ENCODE measurements around the gene UGT1A4. TPM values are rescaled to one million over a fixed set of nuclear protein-coding genes. Genes with fewer than 3 reads are reported as not detected.

Gene UGT1A4
- total RNA-seq, 2 experiments from 2014 or later, result not detected

DNA sequence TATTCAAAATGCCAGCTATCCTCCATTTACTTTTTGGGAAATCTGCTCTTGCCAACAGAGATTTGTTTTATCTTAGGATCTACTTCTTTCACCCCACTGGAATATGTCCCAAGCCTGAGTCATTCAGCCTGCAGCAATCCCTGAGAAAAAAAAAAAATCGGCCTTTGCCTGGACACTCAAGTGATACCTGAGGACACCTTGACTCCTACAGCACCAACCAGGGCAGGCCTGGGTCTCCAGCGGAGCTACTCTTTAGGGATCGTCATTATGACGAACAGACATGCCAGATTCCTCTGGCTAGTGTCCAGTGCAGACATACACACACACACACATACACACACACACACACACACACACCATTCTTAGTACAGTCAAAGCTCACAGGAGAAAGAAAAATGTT lies 28.1 kb upstream of the UGT1A4 start:
- no peaks in the 10 kb centered on the region for H3K36me3 Mint-ChIP-seq (ENCODE audit: low read depth)
- H3K27me3 Mint-ChIP-seq, result peaks cover under 1% of the 10 kb centered on the region
- intact Hi-C loops (cut with micrococcal nuclease), result no loop called here
- CTCF ChIA-PET, result no interaction called here
- no peaks in the 10 kb centered on the region for H3K4me1 Mint-ChIP-seq (ENCODE audit: low read depth)
- no peak for DNase-seq
- TF ChIP-seq CTCF (IDR thresholded peaks at IDR 0.05), result no peak
- no peaks in the 10 kb centered on the region for H3K9me3 Mint-ChIP-seq
- no peak overlapping the region for H3K27ac Mint-ChIP-seq
- ATAC-seq, result no peak
- no peak overlapping the region for H3K4me3 Mint-ChIP-seq
- POLR2A ChIA-PET, result interaction anchor here (0.6 kb wide), 1 partner anchor 182 kb away, joined by 3 read pairs; no protein-coding TSS in a partner anchor

DNA sequence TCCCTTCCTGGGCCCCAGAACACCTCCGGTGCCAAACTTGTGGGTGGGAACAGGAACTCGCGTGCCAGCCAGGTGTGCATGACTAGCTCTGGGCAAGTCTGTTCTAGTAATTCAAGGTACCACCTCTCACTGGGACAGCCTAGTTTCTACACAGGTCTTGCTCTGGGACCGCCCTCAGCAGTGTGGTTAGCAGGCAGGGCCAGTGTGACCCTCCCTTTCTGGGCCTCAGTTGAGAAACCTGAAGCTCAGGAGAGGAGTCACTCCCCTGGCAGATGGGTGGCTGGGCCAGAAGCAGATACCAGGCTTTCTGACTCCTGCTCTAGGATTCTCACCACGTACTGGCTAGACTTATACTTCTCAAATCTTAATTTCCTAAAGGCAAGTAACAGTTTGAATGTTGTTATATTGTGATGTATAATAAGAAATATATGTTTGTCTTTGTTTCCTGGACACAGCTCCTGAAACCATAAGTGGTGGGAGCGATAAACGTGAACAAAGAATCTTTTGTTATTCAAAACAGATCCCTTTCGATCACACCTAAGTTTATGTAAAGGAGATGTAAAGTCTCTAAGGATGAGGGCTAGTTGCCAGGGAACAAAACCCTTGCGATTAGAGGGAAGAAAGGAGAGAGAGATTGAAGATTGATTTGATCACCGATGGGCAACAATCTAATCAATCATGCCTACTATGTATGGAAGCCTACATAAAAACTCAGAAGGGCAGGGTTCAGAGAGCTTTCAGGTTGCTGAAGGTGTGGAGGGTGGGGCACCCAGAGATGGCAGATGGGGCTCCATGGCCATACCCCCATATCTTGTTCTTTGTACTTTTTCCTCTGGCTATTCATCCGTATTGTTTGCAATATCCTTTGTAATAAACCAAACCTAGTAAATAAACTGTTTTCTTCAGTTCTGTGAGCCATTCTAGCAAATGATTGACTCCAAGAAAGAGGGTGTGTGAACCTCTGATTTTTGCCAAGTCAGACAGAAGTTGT lies 26.8 kb upstream of the UGT1A4 start:
- ChIA-PET POLR2A (interaction anchor here (1.0 kb wide), 1 partner anchor 16 kb away, joined by 3 read pairs; no protein-coding TSS in a partner anchor), CTCF (interaction anchor here (0.6 kb wide), 1 partner anchor 20 kb away, joined by 3 read pairs; no protein-coding TSS in a partner anchor)
- Mint-ChIP-seq H3K4me3 (no peak overlapping the region), H3K9me3 (no peaks in the 10 kb centered on the region), H3K27me3 (peaks cover 4% of the 10 kb centered on the region), H3K27ac (no peak overlapping the region), H3K36me3 (ENCODE audit: low read depth) (no peaks in the 10 kb centered on the region), H3K4me1 (ENCODE audit: low read depth) (no peaks in the 10 kb centered on the region)
- no peak for ATAC-seq
- DNase-seq, result no peak
- intact Hi-C loops (cut with micrococcal nuclease), result no loop called here
- no peak for TF ChIP-seq CTCF (IDR thresholded peaks at IDR 0.05)

DNA sequence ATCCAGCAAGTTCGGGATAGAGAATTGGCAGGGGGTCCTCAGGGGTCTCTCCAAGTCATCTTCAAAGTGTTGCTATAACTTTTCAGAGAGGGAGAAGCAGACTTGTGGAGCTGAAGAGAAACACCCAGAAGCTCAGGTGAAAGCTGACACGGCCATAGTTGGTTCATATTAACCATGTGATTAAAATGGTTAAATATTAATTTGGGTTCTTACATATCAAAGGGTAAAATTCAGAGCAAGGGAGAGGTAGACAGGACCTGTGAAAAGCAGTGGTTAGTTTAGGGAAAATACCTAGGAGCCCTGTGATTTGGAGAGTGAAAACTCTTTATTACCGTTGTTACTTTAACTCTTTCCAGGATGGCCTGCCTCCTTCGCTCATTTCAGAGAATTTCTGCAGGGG lies 25.9 kb upstream of the UGT1A4 start, which contains the start of gene UGT1A6:
Gene UGT1A6 (plus strand): TSS at position 243 of the 400 bp plus-strand sequence. CDS start 115 bp downstream, at position 358.
- Mint-ChIP-seq H3K27ac (no peak within 1 kb of the TSS), H3K4me1 (ENCODE audit: low read depth) (no peaks in the 10 kb centered on the region), H3K4me3 (no peak within 1 kb of the TSS), H3K27me3 (peaks cover 5% of the 10 kb centered on the region), H3K9me3 (no peaks in the 10 kb centered on the region), H3K36me3 (ENCODE audit: low read depth) (no peaks in the 10 kb centered on the region)
- ATAC-seq (no peak), DNase-seq (no peak)
- CTCF ChIA-PET, result no interaction called here
- TF ChIP-seq CTCF (IDR thresholded peaks at IDR 0.05), result no peak
- POLR2A ChIA-PET, result interaction anchor here (1.0 kb wide), 1 partner anchor 17 kb away, joined by 3 read pairs; no protein-coding TSS in a partner anchor
- intact Hi-C loops (cut with micrococcal nuclease), result no loop called here

DNA sequence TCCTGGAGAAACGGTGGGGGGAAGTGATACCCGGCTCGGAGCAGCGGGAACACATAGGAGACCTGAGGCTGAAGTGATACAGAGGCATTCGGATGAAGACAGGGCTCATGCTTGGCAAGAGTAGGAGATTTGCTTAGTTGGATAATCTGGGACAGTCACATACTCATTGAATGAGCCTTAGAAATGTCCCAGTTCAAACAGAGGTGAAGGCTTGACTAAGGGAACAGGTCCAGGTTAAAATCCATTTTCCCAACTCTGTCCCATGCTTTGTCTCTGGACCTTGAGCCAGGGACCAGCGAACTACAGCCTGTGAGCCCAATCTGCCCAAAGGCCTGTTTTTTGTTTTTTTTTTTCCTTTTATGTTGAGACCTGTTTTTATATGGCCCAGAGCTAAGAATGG lies 24.6 kb upstream of the UGT1A4 start:
- Mint-ChIP-seq H3K4me3 (no peak overlapping the region), H3K36me3 (ENCODE audit: low read depth) (no peaks in the 10 kb centered on the region), H3K27ac (no peak overlapping the region), H3K4me1 (ENCODE audit: low read depth) (no peaks in the 10 kb centered on the region), H3K27me3 (peaks cover 5% of the 10 kb centered on the region), H3K9me3 (no peaks in the 10 kb centered on the region)
- ATAC-seq, result no peak
- POLR2A ChIA-PET, result no interaction called here
- CTCF ChIA-PET, result no interaction called here
- TF ChIP-seq CTCF (IDR thresholded peaks at IDR 0.05), result no peak
- intact Hi-C loops (cut with micrococcal nuclease), result no loop called here
- no peak for DNase-seq

DNA sequence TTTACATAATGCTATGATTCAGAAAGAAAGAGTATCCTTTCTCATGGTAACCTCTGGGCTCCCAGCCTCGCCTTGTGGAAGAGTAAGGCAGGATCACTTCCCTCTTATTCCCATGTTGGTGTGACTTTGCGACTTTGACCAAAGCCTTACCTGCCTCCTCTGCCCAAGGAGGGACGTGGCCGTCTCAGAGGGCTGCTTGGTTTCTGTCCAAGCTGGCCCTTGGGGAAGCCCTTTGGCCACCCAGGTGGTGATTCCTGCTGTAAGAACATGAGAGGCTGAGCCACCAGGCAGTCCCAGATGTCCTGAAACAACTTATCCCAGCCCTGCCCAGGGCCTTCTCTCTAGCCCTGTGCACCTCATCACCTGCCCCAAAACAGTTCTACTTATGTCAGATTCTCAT lies 19.8 kb upstream of the UGT1A4 start:
- H3K36me3 Mint-ChIP-seq (ENCODE audit: low read depth), result no peaks in the 10 kb centered on the region
- no peak for TF ChIP-seq CTCF (IDR thresholded peaks at IDR 0.05)
- no peak overlapping the region for H3K27ac Mint-ChIP-seq
- ATAC-seq (no peak), DNase-seq (no peak)
- ChIA-PET CTCF (interaction anchor here (1.2 kb wide), 1 partner anchor 12 kb away, joined by 3 read pairs; no protein-coding TSS in a partner anchor), POLR2A (no interaction called here)
- no peak overlapping the region for H3K4me3 Mint-ChIP-seq
- no peaks in the 10 kb centered on the region for H3K9me3 Mint-ChIP-seq
- intact Hi-C loops (cut with micrococcal nuclease), result no loop called here
- H3K4me1 Mint-ChIP-seq (ENCODE audit: low read depth), result no peaks in the 10 kb centered on the region
- H3K27me3 Mint-ChIP-seq, result peaks cover 8% of the 10 kb centered on the region

All from activated CD8-positive, alpha-beta T cell treated with anti-CD3 and anti-CD28 coated beads for 36 hours (primary cell).